ENCODE data around the gene GABBR1. TPM values are rescaled to one million over a fixed set of nuclear protein-coding genes. Genes with fewer than 3 reads are reported as not detected.

GABBR1 gene
- total RNA-seq, 3 donors from 2014 or later, result 26.1 to 49.2 (median 48.4) TPM

- Histone ChIP-seq H3K4me1 (peaks cover 3 to 6% of the 10 kb centered on the region in 2 donors), H3K4me3 (no peak overlapping the region), H3K27ac (no peak overlapping the region), H3K36me3 (no peaks in the 10 kb centered on the region), H3K9me3 (no peaks in the 10 kb centered on the region), H3K27me3 (no peaks in the 10 kb centered on the region)
- TF ChIP-seq POLR2AphosphoS5 (IDR thresholded peaks at IDR 0.05), result no peak
- no peak for TF ChIP-seq CTCF (IDR thresholded peaks at IDR 0.05)
- no peak for TF ChIP-seq POLR2A (IDR thresholded peaks at IDR 0.05)
- no peak for DNase-seq (ENCODE audit: low spot score in 2 of 2)
- intact Hi-C loops (cut with DNase I; ENCODE audit: low total_unique reads), result no loop called here
Observed at GRCh38 chr6:29625337-29625930, 7.5 kb downstream of the GABBR1 start.

GRCh38 chr6:29624520-29624961, 8.4 kb downstream of the GABBR1 start:
- peaks cover 3 to 6% of the 10 kb centered on the region in 2 donors for H3K4me1 ChIP-seq
- intact Hi-C loops (cut with DNase I; ENCODE audit: low total_unique reads), result no loop called here

GRCh38 chr6:29620630-29621029, 12.4 kb downstream of the GABBR1 start:
- H3K9me3 ChIP-seq, result no peaks in the 10 kb centered on the region
- no peaks in the 10 kb centered on the region for H3K36me3 ChIP-seq
- no peak for TF ChIP-seq POLR2A (IDR thresholded peaks at IDR 0.05)
- TF ChIP-seq POLR2AphosphoS5 (IDR thresholded peaks at IDR 0.05), result no peak
- TF ChIP-seq CTCF (IDR thresholded peaks at IDR 0.05), result no peak
- intact Hi-C loops (cut with DNase I; ENCODE audit: low total_unique reads), result no loop called here
- no peak overlapping the region for H3K27ac ChIP-seq
- no peak overlapping the region for H3K4me3 ChIP-seq
- no peaks in the 10 kb centered on the region for H3K4me1 ChIP-seq
- H3K27me3 ChIP-seq, result no peaks in the 10 kb centered on the region
- DNase-seq (ENCODE audit: low spot score in 2 of 2), result no peak

More at GRCh38 chr6:29624520-29624961, 8.4 kb downstream of the GABBR1 start:
- Histone ChIP-seq H3K4me3 (no peak overlapping the region), H3K27ac (no peak overlapping the region), H3K9me3 (no peaks in the 10 kb centered on the region), H3K27me3 (no peaks in the 10 kb centered on the region), H3K36me3 (no peaks in the 10 kb centered on the region)
- no peak for TF ChIP-seq CTCF (IDR thresholded peaks at IDR 0.05)
- TF ChIP-seq POLR2AphosphoS5 (IDR thresholded peaks at IDR 0.05), result no peak
- TF ChIP-seq POLR2A (IDR thresholded peaks at IDR 0.05), result no peak
- no peak for DNase-seq (ENCODE audit: low spot score in 2 of 2)

- intact Hi-C loops (cut with DNase I; ENCODE audit: low total_unique reads), result no loop called here
- no peaks in the 10 kb centered on the region for H3K36me3 ChIP-seq
- no peak overlapping the region for H3K27ac ChIP-seq
- no peak for DNase-seq (ENCODE audit: low spot score in 2 of 2)
- H3K9me3 ChIP-seq, result no peaks in the 10 kb centered on the region
- H3K27me3 ChIP-seq, result no peaks in the 10 kb centered on the region
- no peak overlapping the region for H3K4me3 ChIP-seq
- TF ChIP-seq CTCF (IDR thresholded peaks at IDR 0.05) (no peak), POLR2A (IDR thresholded peaks at IDR 0.05) (no peak), POLR2AphosphoS5 (IDR thresholded peaks at IDR 0.05) (no peak)
- H3K4me1 ChIP-seq, result no peaks in the 10 kb centered on the region
Observed at GRCh38 chr6:29619578-29620160, 13.3 kb downstream of the GABBR1 start.

- DNase-seq (ENCODE audit: low spot score in 2 of 2), result no peak
- H3K9me3 ChIP-seq, result no peaks in the 10 kb centered on the region
- no peaks in the 10 kb centered on the region for H3K4me1 ChIP-seq
- intact Hi-C loops (cut with DNase I; ENCODE audit: low total_unique reads), result no loop called here
- no peaks in the 10 kb centered on the region for H3K27me3 ChIP-seq
- no peak overlapping the region for H3K4me3 ChIP-seq
- H3K36me3 ChIP-seq, result no peaks in the 10 kb centered on the region
- H3K27ac ChIP-seq, result no peak overlapping the region
- TF ChIP-seq POLR2A (IDR thresholded peaks at IDR 0.05) (no peak), CTCF (IDR thresholded peaks at IDR 0.05) (no peak), POLR2AphosphoS5 (IDR thresholded peaks at IDR 0.05) (no peak)
Observed at GRCh38 chr6:29617782-29618554, 15.0 kb downstream of the GABBR1 start.

All from breast epithelium (tissue), 4 donors.